Measurements from ENCODE around the gene SERPINA7. TPM values are rescaled to one million over a fixed set of nuclear protein-coding genes. Genes with fewer than 3 reads are reported as not detected.

Gene SERPINA7
- total RNA-seq, 1 donor from 2014 or later, result not detected

Other genes with a start within 250 kb of the SERPINA7 start
- 0.34 and 0.42 TPM in 2 replicates for gene NRK, start 216.2 kb downstream of the SERPINA7 start, total RNA-seq
- gene PWWP3B, start 129.6 kb upstream of the SERPINA7 start, total RNA-seq, result not detected in 2 replicates